Activated CD8-positive, alpha-beta memory T cell treated with anti-CD3 and anti-CD28 coated beads, Interleukin-2, amount 50 U/mL, for 4 hours (primary cell): ENCODE results near the gene TAAR9.
"Not testable (repeated sequence)": the region's sequence is repeated elsewhere in the genome, so short reads cannot be mapped to it uniquely, and the experiment has no call there.

Experiments
- DNase-seq: peaks from one replicate; pipeline ENCODE4 v3.0.0-alpha.2; 2020

Gene TAAR9

GRCh38 chr6:132520953-132521352 lies 17.1 kb upstream of the TAAR9 start:
- no peak for DNase-seq

- DNase-seq: no peak
Measured at GRCh38 chr6:132524646-132525045, 13.4 kb upstream of the TAAR9 start.

GRCh38 chr6:132525866-132526265 lies 12.2 kb upstream of the TAAR9 start:
- DNase-seq: no peak

- DNase-seq: no peak
Measured at GRCh38 chr6:132526461-132526860, 11.6 kb upstream of the TAAR9 start.

GRCh38 chr6:132527791-132528190 lies 10.3 kb upstream of the TAAR9 start:
- no peak for DNase-seq

GRCh38 chr6:132530293-132530974 lies 7.6 kb upstream of the TAAR9 start:
- DNase-seq: peak; percentile 66

- DNase-seq: not testable (repeated sequence)
Measured at GRCh38 chr6:132534546-132534945, 3.5 kb upstream of the TAAR9 start.

- no peak for DNase-seq
Measured at GRCh38 chr6:132537145-132537544, 932 bp upstream of the TAAR9 start.

GRCh38 chr6:132544826-132545225 lies 6.7 kb downstream of the TAAR9 start:
- no peak for DNase-seq

- DNase-seq: no peak
Measured at GRCh38 chr6:132548746-132549463, 10.8 kb downstream of the TAAR9 start.

- DNase-seq: no peak
Measured at GRCh38 chr6:132551214-132551613, 13.1 kb downstream of the TAAR9 start.

- no peak for DNase-seq
Measured at GRCh38 chr6:132552372-132552771, 14.3 kb downstream of the TAAR9 start, which contains the start of gene TAAR8. Gene TAAR8 (plus strand): TSS chr6:132552672. CDS start chr6:132552693, 21 bp downstream.

GRCh38 chr6:132560087-132560486 lies 22.0 kb downstream of the TAAR9 start:
- not testable (repeated sequence) for DNase-seq

GRCh38 chr6:132566404-132566803 lies 28.3 kb downstream of the TAAR9 start:
- no peak for DNase-seq

- DNase-seq: no peak
Measured at GRCh38 chr6:132567566-132567965, 29.5 kb downstream of the TAAR9 start.

GRCh38 chr6:132568611-132569010 lies 30.5 kb downstream of the TAAR9 start:
- DNase-seq: no peak

- DNase-seq: no peak
Measured at GRCh38 chr6:132569170-132569569, 31.1 kb downstream of the TAAR9 start.

- no peak for DNase-seq
Measured at GRCh38 chr6:132570221-132570777, 32.2 kb downstream of the TAAR9 start, which contains the start of gene TAAR6. Gene TAAR6 (plus strand): TSS chr6:132570322. CDS start chr6:132570322, 0 bp downstream.

- no peak for DNase-seq
Measured at GRCh38 chr6:132571774-132572173, 33.7 kb downstream of the TAAR9 start.

- DNase-seq: no peak
Measured at GRCh38 chr6:132584698-132585097, 46.6 kb downstream of the TAAR9 start.

GRCh38 chr6:132587424-132587823 lies 49.3 kb downstream of the TAAR9 start:
- DNase-seq: no peak
